VCaP (cell line): ENCODE results near the gene MYO9A.

Experiments
- H3K27ac ChIP-seq: fragments of 450-650 bp; 2 replicates; pipeline ENCODE4 v1.5.1; 2017
- TF ChIP-seq, protein P1 (sequence below): fragments of 450-650 bp; conservative IDR thresholded peaks from 2 replicates; pipeline ENCODE4 v1.5.1; 2017; ENCODE audit warnings: mild to moderate bottlenecking, moderate library complexity

MYO9A gene, protein sequence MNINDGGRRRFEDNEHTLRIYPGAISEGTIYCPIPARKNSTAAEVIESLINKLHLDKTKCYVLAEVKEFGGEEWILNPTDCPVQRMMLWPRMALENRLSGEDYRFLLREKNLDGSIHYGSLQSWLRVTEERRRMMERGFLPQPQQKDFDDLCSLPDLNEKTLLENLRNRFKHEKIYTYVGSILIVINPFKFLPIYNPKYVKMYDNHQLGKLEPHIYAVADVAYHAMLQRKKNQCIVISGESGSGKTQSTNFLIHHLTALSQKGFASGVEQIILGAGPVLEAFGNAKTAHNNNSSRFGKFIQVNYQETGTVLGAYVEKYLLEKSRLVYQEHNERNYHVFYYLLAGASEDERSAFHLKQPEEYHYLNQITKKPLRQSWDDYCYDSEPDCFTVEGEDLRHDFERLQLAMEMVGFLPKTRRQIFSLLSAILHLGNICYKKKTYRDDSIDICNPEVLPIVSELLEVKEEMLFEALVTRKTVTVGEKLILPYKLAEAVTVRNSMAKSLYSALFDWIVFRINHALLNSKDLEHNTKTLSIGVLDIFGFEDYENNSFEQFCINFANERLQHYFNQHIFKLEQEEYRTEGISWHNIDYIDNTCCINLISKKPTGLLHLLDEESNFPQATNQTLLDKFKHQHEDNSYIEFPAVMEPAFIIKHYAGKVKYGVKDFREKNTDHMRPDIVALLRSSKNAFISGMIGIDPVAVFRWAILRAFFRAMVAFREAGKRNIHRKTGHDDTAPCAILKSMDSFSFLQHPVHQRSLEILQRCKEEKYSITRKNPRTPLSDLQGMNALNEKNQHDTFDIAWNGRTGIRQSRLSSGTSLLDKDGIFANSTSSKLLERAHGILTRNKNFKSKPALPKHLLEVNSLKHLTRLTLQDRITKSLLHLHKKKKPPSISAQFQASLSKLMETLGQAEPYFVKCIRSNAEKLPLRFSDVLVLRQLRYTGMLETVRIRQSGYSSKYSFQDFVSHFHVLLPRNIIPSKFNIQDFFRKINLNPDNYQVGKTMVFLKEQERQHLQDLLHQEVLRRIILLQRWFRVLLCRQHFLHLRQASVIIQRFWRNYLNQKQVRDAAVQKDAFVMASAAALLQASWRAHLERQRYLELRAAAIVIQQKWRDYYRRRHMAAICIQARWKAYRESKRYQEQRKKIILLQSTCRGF (N-terminal part only)

DNA sequence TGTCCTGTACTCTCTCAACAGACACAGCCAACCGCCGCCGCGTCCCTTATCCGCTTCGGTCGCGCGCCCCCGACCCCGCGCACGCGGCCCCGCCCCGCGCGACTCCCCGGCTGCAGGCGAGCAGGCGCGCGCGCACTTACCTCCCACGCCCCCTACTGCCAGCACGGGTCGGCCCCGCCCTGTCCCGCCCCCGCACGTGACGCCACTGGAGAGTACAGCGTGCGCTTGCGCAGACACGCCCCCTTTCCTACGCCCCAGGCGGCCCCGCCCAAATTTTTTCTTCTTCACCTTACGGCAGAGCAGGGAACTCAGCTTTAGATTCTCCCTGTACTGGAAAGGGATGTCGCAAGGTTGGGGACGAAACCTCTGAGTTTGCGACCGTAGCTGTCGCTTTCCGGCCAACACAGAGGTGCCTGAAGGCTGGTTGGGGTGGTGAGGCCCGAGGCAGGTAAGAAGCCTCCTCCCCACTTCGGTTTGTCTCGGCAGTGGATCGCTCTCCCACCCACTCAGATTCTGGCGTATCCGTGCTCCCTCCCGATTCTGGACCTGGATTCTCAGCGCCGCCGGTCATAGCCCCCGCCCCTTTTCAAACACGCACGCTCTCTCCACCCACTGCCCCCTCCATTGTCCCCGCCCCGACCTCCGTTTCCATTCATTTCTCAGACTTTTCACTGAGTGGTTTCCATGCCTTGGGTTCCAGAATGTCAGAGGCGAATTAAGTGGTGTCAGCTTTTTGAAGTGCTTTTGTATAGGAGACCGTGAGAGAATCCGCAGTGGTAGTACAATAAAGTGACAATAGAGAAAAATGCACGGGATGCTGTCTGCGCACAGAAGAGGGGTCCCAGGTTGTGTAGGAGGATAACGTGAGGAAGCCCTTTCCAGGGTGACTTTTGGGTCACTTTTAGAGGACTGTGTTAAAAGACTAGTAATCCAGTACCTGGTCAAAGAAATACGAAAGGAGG is at the start of gene MYO9A, which contains the start of gene SENP8:
Gene MYO9A (minus strand): TSS at position 134 of the 962 bp plus-strand sequence. CDS start 71,587 bp downstream, outside the sequence.
Gene SENP8 (plus strand): TSS at position 387 of the 962 bp plus-strand sequence. CDS start 21,221 bp downstream, outside the sequence.
- peak within 1 kb of the TSS; percentile 91 for H3K27ac ChIP-seq
- TF ChIP-seq, protein P1, sequence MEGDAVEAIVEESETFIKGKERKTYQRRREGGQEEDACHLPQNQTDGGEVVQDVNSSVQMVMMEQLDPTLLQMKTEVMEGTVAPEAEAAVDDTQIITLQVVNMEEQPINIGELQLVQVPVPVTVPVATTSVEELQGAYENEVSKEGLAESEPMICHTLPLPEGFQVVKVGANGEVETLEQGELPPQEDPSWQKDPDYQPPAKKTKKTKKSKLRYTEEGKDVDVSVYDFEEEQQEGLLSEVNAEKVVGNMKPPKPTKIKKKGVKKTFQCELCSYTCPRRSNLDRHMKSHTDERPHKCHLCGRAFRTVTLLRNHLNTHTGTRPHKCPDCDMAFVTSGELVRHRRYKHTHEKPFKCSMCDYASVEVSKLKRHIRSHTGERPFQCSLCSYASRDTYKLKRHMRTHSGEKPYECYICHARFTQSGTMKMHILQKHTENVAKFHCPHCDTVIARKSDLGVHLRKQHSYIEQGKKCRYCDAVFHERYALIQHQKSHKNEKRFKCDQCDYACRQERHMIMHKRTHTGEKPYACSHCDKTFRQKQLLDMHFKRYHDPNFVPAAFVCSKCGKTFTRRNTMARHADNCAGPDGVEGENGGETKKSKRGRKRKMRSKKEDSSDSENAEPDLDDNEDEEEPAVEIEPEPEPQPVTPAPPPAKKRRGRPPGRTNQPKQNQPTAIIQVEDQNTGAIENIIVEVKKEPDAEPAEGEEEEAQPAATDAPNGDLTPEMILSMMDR = peak; percentile 26; the same call in 1 of the 2 replicates

DNA sequence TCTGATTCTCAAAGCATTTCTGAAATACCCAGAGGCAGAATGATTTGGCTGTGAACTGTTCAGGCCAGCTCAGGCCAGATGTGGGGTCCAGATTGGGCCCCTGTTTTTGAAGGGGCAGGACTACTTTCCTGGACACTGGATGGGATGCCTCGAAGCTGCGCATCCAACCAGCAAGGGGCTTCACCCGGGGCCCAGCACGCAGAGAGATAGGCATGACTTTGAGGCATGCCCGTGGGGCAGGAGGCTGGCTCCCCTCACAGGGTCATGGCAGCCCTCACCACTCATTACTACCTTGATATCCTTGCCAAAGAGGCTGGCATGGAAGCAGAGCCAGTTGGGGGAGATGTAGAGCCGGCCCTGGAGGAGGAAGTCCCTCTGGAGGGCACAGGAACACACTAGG is 49.5 kb upstream of the MYO9A start:
- TF ChIP-seq, protein P1 = no peak

DNA sequence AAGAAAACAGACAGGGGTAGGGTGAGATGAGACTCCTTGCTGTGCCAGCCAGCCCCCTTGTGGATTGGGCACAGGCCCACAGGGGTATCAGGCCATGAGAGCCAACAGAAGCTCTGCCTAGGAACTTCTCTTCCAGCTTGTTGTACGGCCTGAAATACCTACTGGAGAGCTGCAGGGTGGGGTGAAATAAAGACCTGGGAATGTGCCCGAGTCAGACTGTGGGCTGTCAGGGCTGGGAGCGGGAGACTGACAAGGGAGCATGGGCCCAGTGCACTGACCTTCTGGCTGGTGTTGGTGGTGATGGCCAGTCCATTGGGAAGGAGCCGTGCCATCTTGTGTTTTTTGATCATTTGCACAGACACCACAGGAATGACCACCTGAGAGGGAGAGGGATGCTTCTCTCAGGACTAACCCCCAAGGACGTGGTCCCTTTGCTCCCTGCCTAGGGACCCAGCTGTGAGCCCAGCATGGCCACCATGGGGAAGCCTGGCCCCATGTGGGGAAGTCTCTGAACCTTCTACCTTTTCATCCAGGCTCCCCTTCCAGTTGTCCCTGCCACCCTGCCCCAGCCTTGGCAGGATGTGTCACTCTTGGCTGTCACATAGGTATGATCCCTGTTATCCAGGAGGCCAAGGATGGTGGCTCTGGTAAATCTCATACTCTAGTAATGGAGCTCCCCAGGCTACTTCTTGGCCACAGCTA is 48.9 kb upstream of the MYO9A start:
- TF ChIP-seq, protein P1 = no peak

More for the DNA sequence above, 49.5 kb upstream of the MYO9A start:
- H3K27ac ChIP-seq = no peak overlapping the region

DNA sequence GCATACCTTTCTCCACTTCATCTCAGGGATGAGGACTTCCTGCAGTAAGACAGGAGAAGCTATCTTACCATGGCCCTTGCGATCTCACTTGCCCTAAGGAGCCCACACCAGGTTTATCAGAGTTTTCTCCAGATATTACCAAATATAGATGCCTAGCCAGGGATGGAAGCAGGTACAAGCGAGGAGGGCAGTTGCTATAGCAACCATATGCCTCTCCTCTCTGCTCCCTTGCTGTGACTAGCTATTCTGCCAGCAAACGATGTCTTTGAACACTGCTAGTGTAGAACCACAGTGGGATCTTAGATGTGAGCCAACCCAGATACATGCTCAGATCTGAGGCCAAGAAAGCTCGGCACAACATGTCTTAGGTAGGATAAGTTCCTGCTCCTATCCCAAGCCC is 45.8 kb upstream of the MYO9A start:
- no peak overlapping the region for H3K27ac ChIP-seq
- TF ChIP-seq, protein P1 = no peak

More for the DNA sequence above, 48.9 kb upstream of the MYO9A start:
- no peak overlapping the region for H3K27ac ChIP-seq

DNA sequence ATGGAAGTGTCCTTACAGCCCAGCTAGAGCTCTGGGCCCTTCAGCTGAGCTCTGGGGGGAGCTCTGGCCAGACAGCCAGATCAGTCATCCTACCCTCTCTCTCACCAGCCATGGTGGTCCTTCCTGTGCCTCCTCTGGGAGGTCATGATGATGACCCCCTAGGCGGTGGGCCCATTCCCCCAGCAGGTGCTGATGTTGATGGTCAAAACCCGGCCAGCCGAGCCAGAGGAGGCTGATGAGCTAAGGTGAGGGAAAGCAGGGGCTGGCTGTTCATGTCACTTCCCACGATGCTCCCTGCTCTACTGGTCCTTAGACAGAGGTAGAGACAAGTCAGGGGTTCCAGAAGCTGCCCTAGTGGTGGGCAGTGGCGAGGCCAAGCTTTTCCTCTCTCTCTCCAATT is 44.6 kb upstream of the MYO9A start:
- no peak overlapping the region for H3K27ac ChIP-seq
- TF ChIP-seq, protein P1 = no peak
